HepG2 (cell line): Measurements from ENCODE around the gene DLG4. TPM values are rescaled to one million over a fixed set of nuclear protein-coding genes. Genes with fewer than 3 reads are reported as not detected.

Experiments used
- ATF1 ChIP-seq: IDR thresholded peaks from 2 replicates; pipeline ENCODE4 v1.6.1; 2016; ENCODE audit warnings: mild to moderate bottlenecking, control low read depth
- DZIP1 ChIP-seq: sonication (generic); formaldehyde crosslinking; IDR thresholded peaks from 2 replicates; pipeline ENCODE4 v1.5.0; 2020; ENCODE audit warnings: mild to moderate bottlenecking, missing genetic modification reagents
- ELF3 ChIP-seq: IDR thresholded peaks from 2 replicates; pipeline ENCODE4 v1.6.1; 2016; ENCODE audit warnings: missing genetic modification reagents, missing compliant biosample characterization
- HNRNPH1 ChIP-seq: fragments of 200-400 bp; formaldehyde crosslinking; optimal IDR thresholded peaks from 2 replicates; pipeline ENCODE3; 2017; ENCODE audit warnings: mild to moderate bottlenecking, low read depth, low read length
- KMT2B ChIP-seq: IDR thresholded peaks from 2 replicates; pipeline ENCODE4 v1.6.1; 2016; ENCODE audit warnings: missing genetic modification reagents, missing compliant biosample characterization
- MAFK ChIP-seq, 2 experiments: IDR thresholded peaks in 1 of 2; conservative IDR thresholded peaks in 1 of 2; 2 replicates each; pipeline ENCODE4 v1.6.1; 2011; ENCODE audit warnings: improper control_type of control experiment in 2 of 2, low read length in 2 of 2
- MAZ ChIP-seq, 2 experiments: sonication (generic) in 1 of 2; formaldehyde crosslinking in 1 of 2; IDR thresholded peaks; 2 replicates each; pipeline versions ENCODE4 v1.5.0 to v1.6.1; 2012 to 2020; ENCODE audit warnings: low read depth in 2 of 2, mild to moderate bottlenecking in 2 of 2, borderline replicate concordance in 1 of 2, improper control_type of control experiment in 1 of 2, low read length in 1 of 2, missing genetic modification reagents in 1 of 2, moderate library complexity in 1 of 2
- SIN3A ChIP-seq: IDR thresholded peaks from 2 replicates; pipeline ENCODE4 v1.6.1; 2011; ENCODE audit warnings: low read depth, mild to moderate bottlenecking, control low read depth, low read length, borderline replicate concordance
- SIX4 ChIP-seq: sonication (generic); formaldehyde crosslinking; IDR thresholded peaks from 2 replicates; pipeline ENCODE4 v1.4.0; 2020; ENCODE audit warnings: missing genetic modification reagents
- SMYD3 ChIP-seq: sonication (generic); formaldehyde crosslinking; IDR thresholded peaks from 2 replicates; pipeline ENCODE4 v1.8.1; 2023; ENCODE audit warnings: mild to moderate bottlenecking, missing genetic modification reagents
- TBL1XR1 ChIP-seq: fragments of 150-350 bp; IDR thresholded peaks from 2 replicates; pipeline ENCODE4 v1.6.1; 2014; ENCODE audit warnings: borderline replicate concordance, low read length; ENCODE audit not compliant: partially characterized antibody
- XRCC5 ChIP-seq: fragments of 200-400 bp; formaldehyde crosslinking; optimal IDR thresholded peaks from 2 replicates; pipeline ENCODE3; 2017; ENCODE audit warnings: mild to moderate bottlenecking, low read length
- ZBTB33 ChIP-seq: sonication (generic); formaldehyde crosslinking; IDR thresholded peaks from 2 replicates; pipeline ENCODE4 v1.4.0; 2020; ENCODE audit warnings: missing genetic modification reagents
- ZBTB39 ChIP-seq: sonication (generic); formaldehyde crosslinking; IDR thresholded peaks from 2 replicates; pipeline ENCODE4 v1.5.0; 2020; ENCODE audit warnings: missing genetic modification reagents
- ZC3H13 ChIP-seq: sonication (generic); formaldehyde crosslinking; IDR thresholded peaks from 2 replicates; pipeline ENCODE4 v1.8.1; 2023; ENCODE audit warnings: mild to moderate bottlenecking, missing genetic modification reagents, moderate library complexity
- ZKSCAN1 ChIP-seq: fragments of 150-350 bp; IDR thresholded peaks from 2 replicates; pipeline ENCODE4 v1.6.1; 2014; ENCODE audit warnings: low read length
- ZNF30 ChIP-seq: sonication (generic); formaldehyde crosslinking; IDR thresholded peaks from 2 replicates; pipeline ENCODE4 v1.5.0; 2020; ENCODE audit warnings: mild to moderate bottlenecking, missing genetic modification reagents
- ZNF607 ChIP-seq: sonication (generic); formaldehyde crosslinking; IDR thresholded peaks from 2 replicates; pipeline ENCODE4 v1.5.1; 2020; ENCODE audit warnings: missing genetic modification reagents, mild to moderate bottlenecking, borderline replicate concordance
- ZNF703 ChIP-seq: sonication (generic); formaldehyde crosslinking; IDR thresholded peaks from 2 replicates; pipeline ENCODE4 v1.5.1; 2020; ENCODE audit warnings: missing genetic modification reagents, mild to moderate bottlenecking, moderate library complexity, borderline replicate concordance
- ZNF891 ChIP-seq: sonication (generic); formaldehyde crosslinking; IDR thresholded peaks from 2 replicates; pipeline ENCODE4 v1.5.0; 2020; ENCODE audit warnings: mild to moderate bottlenecking, missing genetic modification reagents
- polyA plus RNA-seq, 8 experiments: library from polyadenylated mRNA; depleted of rRNA in 3 of 8; stranded (reverse) in 7 of 8; unstranded in 1 of 8; fragments of >200 nt; fragmentation: Illumina TruSeq in 4 of 8; extraction: Trizol in 4 of 8; gene quantifications; 2 replicates each; pipeline versions ENCODE4 v1.2.1 to v1.2.3, GENCODE V29; 2011 to 2016; ENCODE audit warnings: low read depth in 4 of 8, missing spikeins in 1 of 8, mixed read lengths in 1 of 8; ENCODE audit not compliant: insufficient read depth in 1 of 8
- total RNA-seq, 5 experiments: library from RNA; depleted of rRNA; stranded (reverse); fragments of >200 nt; fragmentation: Illumina TruSeq; extraction: Trizol; gene quantifications; 2 replicates each; pipeline ENCODE4 v1.2.3, GENCODE V29; 2016; ENCODE audit warnings: low read depth in 1 of 5

Gene DLG4
- total and polyA plus RNA-seq, 2 of the 13 experiments (the other 11 are each of a cell fraction or from before 2014, with no cell fraction given): 0.71 to 4.3 TPM

GRCh38 chr17:7220593-7221277 is 1.1 kb upstream of the DLG4 start (continued):
- TF ChIP-seq ZBTB33 (CRISPR knock-in tag) (peak; percentile 8; the same call in 1 of the 2 replicates), MAFK (conservative IDR thresholded peaks at IDR 0.05 in 1 of 2, IDR thresholded peaks at IDR 0.05 in 1 of 2; ENCODE audit: low read length in 2 of 2) (peak; percentile 18 to 51; a peak in 2 of 4 replicates), SIN3A (no peak), HNRNPH1 (peak; percentile 20), ZNF891 (CRISPR knock-in tag) (no peak), TBL1XR1 (peak; percentile 6), ZC3H13 (CRISPR knock-in tag) (0 out of 2 replicates have a peak, but pooled peaks have one; percentile 26), SMYD3 (CRISPR knock-in tag) (0 out of 2 replicates have a peak, but pooled peaks have one; percentile 48), KMT2B (CRISPR knock-in tag) (0 out of 2 replicates have a peak, but pooled peaks have one; percentile 20), ZNF607 (CRISPR knock-in tag) (peak; percentile 53; the same call in 1 of the 2 replicates), MAZ (IDR thresholded peaks at IDR 0.05; ENCODE audit: borderline replicate concordance, low read depth, low read length) (no peak), MAZ (CRISPR knock-in tag; IDR thresholded peaks at IDR 0.05; ENCODE audit: low read depth) (no peak), ELF3 (CRISPR knock-in tag) (no peak), ATF1 (no peak), XRCC5 (peak; percentile 29), ZNF30 (CRISPR knock-in tag) (0 out of 2 replicates have a peak, but pooled peaks have one; percentile 23), ZKSCAN1 (no peak), ZBTB39 (CRISPR knock-in tag) (no peak), SIX4 (CRISPR knock-in tag) (no peak), ZNF703 (no peak), DZIP1 (CRISPR knock-in tag) (0 out of 2 replicates have a peak, but pooled peaks have one; percentile 21)
